NCI-H1105 (cell line): Measurements from ENCODE around the gene LKAAEAR1.

ENCODE experiments used
- DNase-seq: peaks from one replicate; lab custom pipeline; 2025; lab: John Stamatoyannopoulos, UW

Gene LKAAEAR1

GRCh38 chr20:64110411-64111068 is 26.3 kb upstream of the LKAAEAR1 start:
- no peak for DNase-seq

GRCh38 chr20:64109831-64110391 is 25.7 kb upstream of the LKAAEAR1 start:
- DNase-seq: no peak

GRCh38 chr20:64108731-64109681 is 24.8 kb upstream of the LKAAEAR1 start:
- DNase-seq: no peak

- no peak for DNase-seq
These were observed 23.7 kb upstream of the LKAAEAR1 start for GRCh38 chr20:64107736-64108457.

- DNase-seq: no peak
These were observed 23.0 kb upstream of the LKAAEAR1 start, which contains the start of gene NPBWR2 for GRCh38 chr20:64106981-64107735. Gene NPBWR2 (minus strand): TSS chr20:64107565. CDS start chr20:64106831, 734 bp downstream.

- no peak for DNase-seq
These were observed 22.3 kb upstream of the LKAAEAR1 start for GRCh38 chr20:64106435-64106961.

GRCh38 chr20:64105846-64106434 is 21.7 kb upstream of the LKAAEAR1 start:
- DNase-seq: no peak

- no peak for DNase-seq
These were observed 20.7 kb upstream of the LKAAEAR1 start for GRCh38 chr20:64104667-64105451.

GRCh38 chr20:64103871-64104666 is 19.9 kb upstream of the LKAAEAR1 start:
- no peak for DNase-seq

GRCh38 chr20:64102647-64103354 is 18.6 kb upstream of the LKAAEAR1 start:
- DNase-seq: peak; percentile 76

GRCh38 chr20:64101731-64102621 is 17.8 kb upstream of the LKAAEAR1 start:
- DNase-seq: peak; percentile 53

- DNase-seq: no peak
These were observed 16.9 kb upstream of the LKAAEAR1 start for GRCh38 chr20:64100946-64101688.

- no peak for DNase-seq
These were observed 16.3 kb upstream of the LKAAEAR1 start for GRCh38 chr20:64100566-64100888.

GRCh38 chr20:64099880-64100565 is 15.8 kb upstream of the LKAAEAR1 start:
- no peak for DNase-seq

- DNase-seq: peak; percentile 20
These were observed 15.0 kb upstream of the LKAAEAR1 start for GRCh38 chr20:64099086-64099786.
